Urothelium cell line (cell line): ENCODE results near the gene SPOCK2.

Experiments used
- DNase-seq: peaks from one replicate; pipeline ENCODE4 v3.0.0; 2011; ENCODE audit warnings: low spot score, mixed read lengths
- FAIRE-seq: peaks from 2 replicates; lab custom pipeline; 2011; peaks lifted over from hg19 to GRCh38; lab: Jason Lieb, UNC

SPOCK2 gene

GRCh38 chr10:72058989-72059842 lies 29.1 kb downstream of the SPOCK2 start:
- DNase-seq = no peak

GRCh38 chr10:72058347-72058898 lies 29.9 kb downstream of the SPOCK2 start:
- FAIRE-seq (no peak), DNase-seq (no peak)

More at GRCh38 chr10:72058989-72059842, 29.1 kb downstream of the SPOCK2 start:
- FAIRE-seq = no peak

- FAIRE-seq (peak; percentile 58), DNase-seq (no peak)
Observed at GRCh38 chr10:72056932-72057751, 31.2 kb downstream of the SPOCK2 start.

GRCh38 chr10:72056113-72056512 lies 32.2 kb downstream of the SPOCK2 start:
- FAIRE-seq (no peak), DNase-seq (no peak)

GRCh38 chr10:72053690-72054089 lies 34.7 kb downstream of the SPOCK2 start:
- FAIRE-seq (no peak), DNase-seq (no peak)

GRCh38 chr10:72050873-72051272 lies 37.5 kb downstream of the SPOCK2 start:
- no peak for FAIRE-seq
- no peak for DNase-seq

- no peak for FAIRE-seq
- no peak for DNase-seq
Observed at GRCh38 chr10:72049969-72050781, 38.2 kb downstream of the SPOCK2 start.

- FAIRE-seq = no peak
- DNase-seq = no peak
Observed at GRCh38 chr10:72049472-72049871, 38.9 kb downstream of the SPOCK2 start.

GRCh38 chr10:72048450-72049124 lies 39.8 kb downstream of the SPOCK2 start:
- FAIRE-seq (no peak), DNase-seq (peak; percentile 95)

- no peak for DNase-seq
- FAIRE-seq = no peak
Observed at GRCh38 chr10:72045586-72045985, 42.8 kb downstream of the SPOCK2 start.

GRCh38 chr10:72044417-72045041 lies 43.8 kb downstream of the SPOCK2 start:
- FAIRE-seq = no peak
- DNase-seq = no peak

GRCh38 chr10:72043016-72043834 lies 45.1 kb downstream of the SPOCK2 start:
- no peak for DNase-seq
- no peak for FAIRE-seq

- DNase-seq = no peak
- no peak for FAIRE-seq
Observed at GRCh38 chr10:72041491-72041890, 46.9 kb downstream of the SPOCK2 start.

- no peak for DNase-seq
- no peak for FAIRE-seq
Observed at GRCh38 chr10:72039377-72039776, 49.0 kb downstream of the SPOCK2 start.

GRCh38 chr10:72038458-72039001 lies 49.8 kb downstream of the SPOCK2 start:
- FAIRE-seq = no peak
- peak; percentile 49 for DNase-seq

GRCh38 chr10:72037811-72038210 lies 50.5 kb downstream of the SPOCK2 start:
- DNase-seq (no peak), FAIRE-seq (peak; percentile 79)

GRCh38 chr10:72037266-72037665 lies 51.1 kb downstream of the SPOCK2 start:
- FAIRE-seq (no peak), DNase-seq (no peak)

- no peak for FAIRE-seq
Observed at GRCh38 chr10:72035252-72035887, 53.0 kb downstream of the SPOCK2 start.

More at GRCh38 chr10:72035252-72035887, 53.0 kb downstream of the SPOCK2 start:
- no peak for DNase-seq
